Measurements from ENCODE around the gene IP6K3.

IP6K3 gene

DNA sequence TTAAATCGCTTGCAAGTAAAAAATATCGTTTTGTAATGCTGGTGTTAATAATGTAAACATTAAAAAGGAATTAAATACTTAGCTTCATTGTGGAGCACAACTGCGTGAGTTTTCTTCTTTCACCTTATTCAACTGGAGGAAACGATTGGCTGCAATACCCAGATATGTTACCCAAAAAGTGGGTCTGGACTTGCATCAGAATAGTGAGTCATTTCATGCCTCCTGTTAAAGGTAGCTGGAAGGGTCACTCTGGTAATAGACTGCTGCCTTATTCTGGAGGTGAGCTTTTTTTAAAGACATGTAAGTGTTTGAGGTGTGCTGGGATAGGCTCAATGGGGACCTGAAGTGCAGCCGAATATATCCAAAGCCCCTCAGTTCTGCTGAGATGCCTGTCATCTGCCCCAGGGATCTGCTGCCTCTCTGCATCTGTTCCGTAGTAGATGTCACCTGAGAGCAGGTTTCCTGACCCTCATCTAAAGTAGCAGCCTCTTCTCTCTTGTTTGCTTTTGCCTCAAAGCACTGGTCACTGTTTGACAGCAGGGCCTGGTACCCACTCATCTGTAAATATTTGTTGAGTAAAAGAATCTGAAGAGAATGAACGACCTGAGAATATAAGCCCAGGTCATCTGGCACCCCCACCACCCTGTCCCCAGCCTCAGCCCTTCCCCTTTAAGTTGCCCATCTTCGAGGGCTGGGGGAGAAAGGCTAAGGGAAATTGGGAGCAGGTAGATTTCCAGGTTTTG, 29.6 kb downstream of the IP6K3 start:
- no peaks in the 10 kb centered on the region for H3K9me3 ChIP-seq (ENCODE audit: control insufficient read depth, insufficient read depth, low read length)
- no peak overlapping the region for H3K27ac ChIP-seq (ENCODE audit: low read depth, low read length)
- H3K36me3 ChIP-seq (ENCODE audit: control insufficient read depth, low read length) = no peaks in the 10 kb centered on the region
- H3K79me2 ChIP-seq (ENCODE audit: control insufficient read depth, low read length) = no peaks in the 10 kb centered on the region
- peaks cover 19% of the 10 kb centered on the region for H3K4me1 ChIP-seq (ENCODE audit: control insufficient read depth, low read length)
- H3K27me3 ChIP-seq (ENCODE audit: control insufficient read depth, low read length) = peaks cover 11% of the 10 kb centered on the region; the same call in 1 of the 2 replicates
- no peak overlapping the region for H3K4me3 ChIP-seq (ENCODE audit: low read length)
- no peaks in the 10 kb centered on the region for H4K20me1 ChIP-seq (ENCODE audit: control insufficient read depth, insufficient read depth, low read depth, low read length)
- no peak overlapping the region for H3K4me2 ChIP-seq (ENCODE audit: low read length)
- TF ChIP-seq, protein P1, sequence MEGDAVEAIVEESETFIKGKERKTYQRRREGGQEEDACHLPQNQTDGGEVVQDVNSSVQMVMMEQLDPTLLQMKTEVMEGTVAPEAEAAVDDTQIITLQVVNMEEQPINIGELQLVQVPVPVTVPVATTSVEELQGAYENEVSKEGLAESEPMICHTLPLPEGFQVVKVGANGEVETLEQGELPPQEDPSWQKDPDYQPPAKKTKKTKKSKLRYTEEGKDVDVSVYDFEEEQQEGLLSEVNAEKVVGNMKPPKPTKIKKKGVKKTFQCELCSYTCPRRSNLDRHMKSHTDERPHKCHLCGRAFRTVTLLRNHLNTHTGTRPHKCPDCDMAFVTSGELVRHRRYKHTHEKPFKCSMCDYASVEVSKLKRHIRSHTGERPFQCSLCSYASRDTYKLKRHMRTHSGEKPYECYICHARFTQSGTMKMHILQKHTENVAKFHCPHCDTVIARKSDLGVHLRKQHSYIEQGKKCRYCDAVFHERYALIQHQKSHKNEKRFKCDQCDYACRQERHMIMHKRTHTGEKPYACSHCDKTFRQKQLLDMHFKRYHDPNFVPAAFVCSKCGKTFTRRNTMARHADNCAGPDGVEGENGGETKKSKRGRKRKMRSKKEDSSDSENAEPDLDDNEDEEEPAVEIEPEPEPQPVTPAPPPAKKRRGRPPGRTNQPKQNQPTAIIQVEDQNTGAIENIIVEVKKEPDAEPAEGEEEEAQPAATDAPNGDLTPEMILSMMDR (IDR thresholded peaks at IDR 0.05; ENCODE audit: low read depth, low read length, poor library complexity, severe bottlenecking) = no peak
- TF ChIP-seq EZH2phosphoT487 (IDR thresholded peaks at IDR 0.05; ENCODE audit: borderline replicate concordance, low read length) = no peak
- H3K9me2 ChIP-seq (replicated peaks; ENCODE audit: control insufficient read depth, low read length) = no peaks in the 10 kb centered on the region
- H3F3A ChIP-seq (ENCODE audit: control insufficient read depth, insufficient read depth) = peaks cover 1% of the 10 kb centered on the region

- Histone ChIP-seq H3K36me3 (ENCODE audit: control insufficient read depth, low read length) (no peaks in the 10 kb centered on the region), H3K4me3 (ENCODE audit: low read length) (no peak overlapping the region), H3K27ac (ENCODE audit: low read depth, low read length) (no peak overlapping the region), H3F3A (ENCODE audit: control insufficient read depth, insufficient read depth) (peaks cover 2% of the 10 kb centered on the region), H3K4me1 (ENCODE audit: control insufficient read depth, low read length) (peaks cover 17% of the 10 kb centered on the region), H3K4me2 (ENCODE audit: low read length) (no peak overlapping the region), H3K9me2 (replicated peaks; ENCODE audit: control insufficient read depth, low read length) (no peaks in the 10 kb centered on the region), H4K20me1 (ENCODE audit: control insufficient read depth, insufficient read depth, low read depth, low read length) (no peaks in the 10 kb centered on the region), H3K79me2 (ENCODE audit: control insufficient read depth, low read length) (no peaks in the 10 kb centered on the region), H3K27me3 (ENCODE audit: control insufficient read depth, low read length) (peaks cover 6% of the 10 kb centered on the region; the same call in 1 of the 2 replicates), H3K9me3 (ENCODE audit: control insufficient read depth, insufficient read depth, low read length) (no peaks in the 10 kb centered on the region)
- no peak for TF ChIP-seq EZH2phosphoT487 (IDR thresholded peaks at IDR 0.05; ENCODE audit: borderline replicate concordance, low read length)
These were observed 30.3 kb downstream of the IP6K3 start for GRCh38 chr6:33716379-33716778.

DNA sequence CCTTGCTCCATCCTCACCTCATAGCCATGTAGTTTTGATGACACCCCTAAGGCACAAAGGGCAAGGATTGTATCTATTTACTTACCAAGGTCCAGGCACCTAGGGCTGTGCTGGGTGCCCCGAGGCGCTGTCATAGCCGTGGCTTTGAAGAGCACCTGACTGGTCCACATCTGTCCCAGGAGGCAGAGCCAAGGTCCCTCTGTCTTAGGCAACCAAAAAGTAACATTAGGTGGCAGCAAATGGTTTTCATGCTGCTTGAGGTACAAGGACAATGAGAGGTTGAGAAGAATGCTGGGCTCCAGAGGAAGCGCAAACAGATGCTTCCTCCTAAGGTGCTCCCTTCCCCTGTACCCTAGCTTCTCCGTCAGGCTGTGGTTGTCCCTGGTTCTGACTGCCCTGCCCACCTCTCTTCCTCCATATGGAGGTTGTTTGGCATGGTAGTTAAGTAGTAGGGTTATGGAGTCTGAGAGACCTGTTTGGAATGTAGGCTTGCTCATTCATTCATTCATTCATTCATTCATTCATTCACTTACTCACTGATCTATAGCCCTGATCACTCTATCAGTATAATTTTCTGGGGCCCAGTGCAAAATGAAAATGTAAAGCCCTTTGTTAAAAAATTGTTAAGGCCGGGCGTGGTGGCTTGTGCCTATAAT, 32.2 kb downstream of the IP6K3 start:
- peaks cover 3% of the 10 kb centered on the region; the same call in 1 of the 2 replicates for H3K27me3 ChIP-seq (ENCODE audit: control insufficient read depth, low read length)
- H3K4me1 ChIP-seq (ENCODE audit: control insufficient read depth, low read length) = peaks cover 26% of the 10 kb centered on the region
- H3K9me3 ChIP-seq (ENCODE audit: control insufficient read depth, insufficient read depth, low read length) = no peaks in the 10 kb centered on the region
- peaks cover 15% of the 10 kb centered on the region for H3K36me3 ChIP-seq (ENCODE audit: control insufficient read depth, low read length)
- no peak overlapping the region for H3K4me3 ChIP-seq (ENCODE audit: low read length)
- no peak overlapping the region for H3K27ac ChIP-seq (ENCODE audit: low read depth, low read length)
- no peak overlapping the region for H3K4me2 ChIP-seq (ENCODE audit: low read length)
- H4K20me1 ChIP-seq (ENCODE audit: control insufficient read depth, insufficient read depth, low read depth, low read length) = no peaks in the 10 kb centered on the region
- no peaks in the 10 kb centered on the region for H3K9me2 ChIP-seq (replicated peaks; ENCODE audit: control insufficient read depth, low read length)
- no peak for TF ChIP-seq EZH2phosphoT487 (IDR thresholded peaks at IDR 0.05; ENCODE audit: borderline replicate concordance, low read length)
- TF ChIP-seq, protein P1 (IDR thresholded peaks at IDR 0.05; ENCODE audit: low read depth, low read length, poor library complexity, severe bottlenecking) = no peak
- peaks cover 17% of the 10 kb centered on the region for H3K79me2 ChIP-seq (ENCODE audit: control insufficient read depth, low read length)
- H3F3A ChIP-seq (ENCODE audit: control insufficient read depth, insufficient read depth) = peaks cover 2% of the 10 kb centered on the region

DNA sequence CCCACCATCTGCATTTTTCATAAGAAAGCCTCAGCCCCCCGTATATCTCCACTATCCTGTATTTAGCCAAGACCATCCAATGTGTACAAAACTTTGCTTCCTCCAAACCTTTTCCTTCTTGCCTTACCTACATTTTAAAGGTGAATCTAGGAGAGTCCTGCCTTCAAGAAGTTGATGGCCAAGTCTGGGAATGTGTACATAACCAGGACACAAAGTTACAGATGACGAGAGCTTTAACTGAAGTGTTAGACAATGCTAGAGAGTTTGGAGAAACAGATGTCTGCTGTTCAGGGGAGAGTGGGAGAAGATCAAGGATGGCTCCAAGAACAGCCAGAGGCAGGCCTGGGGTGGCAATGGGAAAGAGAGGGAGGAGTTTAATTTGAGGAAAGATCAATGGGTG, 32.9 kb downstream of the IP6K3 start:
- H3K4me3 ChIP-seq (ENCODE audit: low read length) = no peak overlapping the region
- H3K27me3 ChIP-seq (ENCODE audit: control insufficient read depth, low read length) = no peaks in the 10 kb centered on the region
- no peak overlapping the region for H3K27ac ChIP-seq (ENCODE audit: low read depth, low read length)
- H3K9me3 ChIP-seq (ENCODE audit: control insufficient read depth, insufficient read depth, low read length) = no peaks in the 10 kb centered on the region
- no peak for TF ChIP-seq EZH2phosphoT487 (IDR thresholded peaks at IDR 0.05; ENCODE audit: borderline replicate concordance, low read length)
- TF ChIP-seq, protein P1 (IDR thresholded peaks at IDR 0.05; ENCODE audit: low read depth, low read length, poor library complexity, severe bottlenecking) = no peak
- H3K36me3 ChIP-seq (ENCODE audit: control insufficient read depth, low read length) = peaks cover 22% of the 10 kb centered on the region
- H3K4me2 ChIP-seq (ENCODE audit: low read length) = no peak overlapping the region
- peaks cover 33% of the 10 kb centered on the region for H3K4me1 ChIP-seq (ENCODE audit: control insufficient read depth, low read length)
- no peaks in the 10 kb centered on the region for H3K9me2 ChIP-seq (replicated peaks; ENCODE audit: control insufficient read depth, low read length)
- peaks cover 23% of the 10 kb centered on the region for H3K79me2 ChIP-seq (ENCODE audit: control insufficient read depth, low read length)
- no peaks in the 10 kb centered on the region for H4K20me1 ChIP-seq (ENCODE audit: control insufficient read depth, insufficient read depth, low read depth, low read length)
- H3F3A ChIP-seq (ENCODE audit: control insufficient read depth, insufficient read depth) = peaks cover 2% of the 10 kb centered on the region

Data from DOHH2 (cell line).